Adrenal gland (tissue), 19 donors: ENCODE measurements around the gene FGF22. TPM values are rescaled to one million over a fixed set of nuclear protein-coding genes. Genes with fewer than 3 reads are reported as not detected.
A peak's percentile ranks its signal among the peaks of the same experiment; 100 is the strongest.

ENCODE experiments used
- DNase-seq, 7 donors: peaks; one replicate each; pipeline ENCODE4 v3.0.0-alpha.2; 2019 to 2020
- H3K27ac ChIP-seq, 5 donors: fragments of 200-600 bp; sonication (generic) in 4 of 5; 1 replicate in 3 of 5; 2 replicates in 2 of 5; pipeline versions ENCODE4 v1.5.1 to v1.8.0; 2016 to 2020; ENCODE audit warnings: mild to moderate bottlenecking in 1 of 5
- H3K27me3 ChIP-seq: fragments of 200-600 bp; 2 replicates; pipeline ENCODE4 v1.8.0; 2021
- H3K36me3 ChIP-seq, 2 donors: fragments of 200-600 bp; replicated peaks in 1 of 2; 1 replicate in 1 of 2; 2 replicates in 1 of 2; pipeline versions ENCODE4 v1.5.1 to v1.8.0; 2018 to 2022
- H3K4me1 ChIP-seq, 2 donors: fragments of 200-600 bp; replicated peaks in 1 of 2; 1 replicate in 1 of 2; 2 replicates in 1 of 2; pipeline versions ENCODE4 v1.5.1 to v1.8.0; 2018 to 2021
- H3K4me3 ChIP-seq, 4 donors: fragments of 200-600 bp; sonication (generic) in 3 of 4; one replicate each; pipeline ENCODE4 v1.5.1; 2016 to 2018
- H3K9me3 ChIP-seq, 3 donors: fragments of 200-600 bp; sonication (generic) in 1 of 3; replicated peaks in 1 of 3; 1 replicate in 2 of 3; 2 replicates in 1 of 3; pipeline versions ENCODE4 v1.5.1 to v1.8.0; 2016 to 2021
- CTCF ChIP-seq, 6 experiments: fragments of 450-650 bp in 4 of 6; fragments of 200-600 bp in 2 of 6; sonication (generic) in 1 of 6; IDR thresholded peaks; 1 replicate in 5 of 6; 2 replicates in 1 of 6; pipeline versions ENCODE4 v1.5.1 to v1.8.0; 2016 to 2021; ENCODE audit warnings: antibody characterized with exemption in 6 of 6, mild to moderate bottlenecking in 2 of 6, moderate library complexity in 1 of 6
- POLR2A ChIP-seq, 2 donors: fragments of 450-650 bp; IDR thresholded peaks; one replicate each; pipeline ENCODE4 v1.6.1; 2017; ENCODE audit warnings: antibody characterized with exemption in 2 of 2, mild to moderate bottlenecking in 2 of 2, moderate library complexity in 1 of 2
- WGBS, 4 donors: extraction: QIAGEN DNeasy Blood & Tissue Kit in 2 of 4; methylation state at CpG; one replicate each; pipeline versions ENCODE4 v1.1.5 to v1.1.7; 2013 to 2017; 5-methylcytosine and 5-hydroxymethylcytosine counted together
- intact Hi-C, 2 donors: fragments of 100-400 bp; cut with DNase I; formaldehyde crosslinking; loops; one replicate each; pipeline versions ENCODE4 v1.14.1 to v1.15.0; 2022 to 2023
- long read RNA-seq, 10 donors: library from polyadenylated mRNA in 3 of 10; unstranded in 2 of 10; stranded (forward) in 1 of 10; transcript quantifications; one replicate each; pipeline ENCODE4 v2.0.0 and lab custom pipeline, GENCODE V29; 2021 to 2026
- polyA plus RNA-seq, 3 donors: library from polyadenylated mRNA; stranded (reverse); fragments of 200-250 nt in 2 of 3; fragments of 350-450 nt in 1 of 3; fragmentation: Illumina TruSeq in 1 of 3; extraction: RNeasy Lipid Tissue Mini Kit (QIAGEN cat#74804) in 1 of 3; gene quantifications; one replicate each; pipeline ENCODE4 v1.2.3, GENCODE V29; 2013 to 2014
- total RNA-seq, 9 donors: library from RNA; depleted of rRNA in 4 of 9; stranded (reverse); fragments of >200 nt in 4 of 9; fragments of 120-200 nt in 1 of 9; fragmentation: NEBNext Ultra II Directional in 1 of 9; extraction: Animal tissue kit (Norgen Biotek cat#: 25700) in 1 of 9; gene quantifications; one replicate each; pipeline versions ENCODE4 v1.1.0 to v1.2.4, GENCODE V29; 2013 to 2023
- donor health status: healthy with polysubstance abuse.
- donor health status: Bipolar disorder and iron deficiency.
- donor health status: DM: yes; HTN: yes; CAD: no.
- donor health status: DM: no; HTN: no; CAD: no.
- donor health status: DM: no; HTN: no; CAD: no.
- donor health status: DM: yes; HTN: yes; CAD: no.

The FGF22 gene
- total RNA-seq = under 1 TPM in 4 of 9 donors, not detected in 5; 0.14 to 0.32 (median 0.29) TPM
- polyA plus RNA-seq = 1 to 10 TPM in 1 of 3 donors, under 1 TPM in 1, not detected in 1; 0.51 to 1.2 TPM
- long read RNA-seq, donor 1 = 0 reads
- long read RNA-seq, donor 2 = 0 reads
- long read RNA-seq, donor 3 = 0 reads
- long read RNA-seq, donor 4 = 0 reads
- long read RNA-seq, donor 5, partial matches to known transcripts = 0 of 2 reads
- long read RNA-seq, donor 5, other reads (novel, unspliced or antisense) = 0 of 2 reads
- long read RNA-seq, donor 6 = 0 reads
- long read RNA-seq, donor 7 = 0 reads
- long read RNA-seq, donor 8 = 0 reads
- long read RNA-seq, donor 9 = 0 reads
- long read RNA-seq, donor 10 = 0 reads

- TF ChIP-seq CTCF (IDR thresholded peaks at IDR 0.05) (peak in 2 of 6 experiments; percentile 10 to 23), POLR2A (IDR thresholded peaks at IDR 0.05) (no peak)
- intact Hi-C loops = no loop called here
- Histone ChIP-seq H3K36me3 (no peaks in the 10 kb centered on the region), H3K27ac (peak within 1 kb of the TSS in 1 of 5 donors; percentile 55), H3K27me3 (no peaks in the 10 kb centered on the region), H3K4me1 (peaks cover 5 to 8% of the 10 kb centered on the region in 2 donors), H3K9me3 (no peaks in the 10 kb centered on the region), H3K4me3 (peak within 1 kb of the TSS in 1 of 4 donors; percentile 63)
- peak; percentile 91 to 96 (median 95) for DNase-seq
- 3 to 18% (median 6%) methylated on average over 21 to 109 of the region's 109 CpGs for WGBS, 4 donors
Observed at GRCh38 chr19:639253-640160, at the start of gene FGF22. FGF22 (plus strand) TSS chr19:639879; CDS start chr19:639926, 47 bp downstream.

- Histone ChIP-seq H3K4me3 (peak overlapping the region in 1 of 4 donors; percentile 34), H3K27me3 (peaks cover 21% of the 10 kb centered on the region), H3K9me3 (no peaks in the 10 kb centered on the region), H3K4me1 (peaks cover 0 to 28% of the 10 kb centered on the region in 2 donors), H3K36me3 (no peaks in the 10 kb centered on the region), H3K27ac (no peak overlapping the region)
- TF ChIP-seq POLR2A (IDR thresholded peaks at IDR 0.05) (no peak), CTCF (IDR thresholded peaks at IDR 0.05) (no peak)
- intact Hi-C loops = loop anchor here in 1 of 2 donors (10.0 kb wide), 1 partner anchor 144 kb away; no protein-coding TSS in a partner anchor
- DNase-seq = no peak
- 1% methylated on average over 34 to 50 of the region's 50 CpGs; no CpG with 5 or more reads in 2 of the 4 donors for WGBS, 4 donors
Observed at GRCh38 chr19:590396-590745, 49.3 kb upstream of the FGF22 start.

GRCh38 chr19:590750-591098, 49.0 kb upstream of the FGF22 start:
- TF ChIP-seq CTCF (IDR thresholded peaks at IDR 0.05) = no peak
- peaks cover 0 to 27% of the 10 kb centered on the region in 2 donors for H3K4me1 ChIP-seq
- H3K27ac ChIP-seq = no peak overlapping the region
- WGBS, 4 donors = 1 to 6% (median 6%) methylated on average over 24 to 41 of the region's 41 CpGs; no CpG with 5 or more reads in 1 of the 4 donors
- peak overlapping the region in 1 of 4 donors; percentile 34 for H3K4me3 ChIP-seq
- intact Hi-C loops = loop anchor here in 1 of 2 donors (10.0 kb wide), 1 partner anchor 144 kb away; no protein-coding TSS in a partner anchor
- no peak for DNase-seq
- no peaks in the 10 kb centered on the region for H3K9me3 ChIP-seq
- peaks cover 21% of the 10 kb centered on the region for H3K27me3 ChIP-seq
- H3K36me3 ChIP-seq = no peaks in the 10 kb centered on the region
